HFFc6 (cell line): ENCODE data around the gene PRSS21. TPM values are rescaled to one million over a fixed set of nuclear protein-coding genes. Genes with fewer than 3 reads are reported as not detected.

Experiments
- DNase-seq: peaks from one replicate; pipeline ENCODE4 v3.0.0-alpha.2; 2018
- H3K27ac Mint-ChIP-seq: 2 replicates; pipeline ENCODE4 v1.8.0; 2020; ENCODE audit warnings: mild to moderate bottlenecking, mixed read lengths
- H3K27me3 Mint-ChIP-seq: 2 replicates; pipeline ENCODE4 v1.8.0; 2021; ENCODE audit warnings: mild to moderate bottlenecking, moderate library complexity, mixed read lengths; ENCODE audit not compliant: insufficient read depth
- H3K36me3 Mint-ChIP-seq: 2 replicates; pipeline ENCODE4 v1.8.0; 2021; ENCODE audit warnings: low read depth, mixed read lengths
- H3K4me1 Mint-ChIP-seq: 2 replicates; pipeline ENCODE4 v1.8.0; 2020; ENCODE audit warnings: low read depth, mixed read lengths
- H3K4me3 Mint-ChIP-seq: 2 replicates; pipeline ENCODE4 v1.8.0; 2020; ENCODE audit warnings: mild to moderate bottlenecking, moderate library complexity, mixed read lengths
- H3K9me3 Mint-ChIP-seq: 2 replicates; pipeline ENCODE4 v1.8.0; 2020; ENCODE audit warnings: mild to moderate bottlenecking, mixed read lengths
- total RNA-seq, 6 experiments: library from RNA; stranded (reverse); fragmentation: NEBNext Ultra II Directional; extraction: Animal tissue kit (Norgen Biotek cat#: 25700); gene quantifications; 2 replicates in 1 of 6; 3 replicates in 5 of 6; pipeline ENCODE4 v1.2.3, GENCODE V29; 2021
- TF ChIP-seq, protein P1 (sequence below): fragments of 200-600 bp; sonication (generic); IDR thresholded peaks from 2 replicates; pipeline ENCODE4 v1.5.0; 2021; ENCODE audit warnings: antibody characterized with exemption, mild to moderate bottlenecking

Gene PRSS21
- total RNA-seq, 6 experiments from 2014 or later, result not detected

DNA sequence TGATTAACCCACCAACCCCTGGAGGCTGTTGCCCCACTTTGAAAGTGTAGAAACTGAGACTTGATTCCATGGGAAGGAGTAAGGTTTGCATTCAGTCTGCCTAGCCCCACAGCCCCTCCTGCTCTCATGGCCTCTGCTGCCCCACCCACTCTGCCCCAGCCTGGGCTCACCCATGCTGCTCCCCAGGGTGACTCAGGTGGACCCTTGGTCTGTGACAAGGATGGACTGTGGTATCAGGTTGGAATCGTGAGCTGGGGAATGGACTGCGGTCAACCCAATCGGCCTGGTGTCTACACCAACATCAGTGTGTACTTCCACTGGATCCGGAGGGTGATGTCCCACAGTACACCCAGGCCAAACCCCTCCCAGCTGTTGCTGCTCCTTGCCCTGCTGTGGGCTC, 12.3 kb upstream of the PRSS21 start:
- Mint-ChIP-seq H3K36me3 (peaks cover 5% of the 10 kb centered on the region; the same call in 1 of the 2 replicates), H3K27ac (no peak overlapping the region), H3K4me3 (no peak overlapping the region), H3K27me3 (peaks cover 32% of the 10 kb centered on the region), H3K9me3 (peaks cover 33% of the 10 kb centered on the region), H3K4me1 (no peaks in the 10 kb centered on the region)
- TF ChIP-seq, protein P1, sequence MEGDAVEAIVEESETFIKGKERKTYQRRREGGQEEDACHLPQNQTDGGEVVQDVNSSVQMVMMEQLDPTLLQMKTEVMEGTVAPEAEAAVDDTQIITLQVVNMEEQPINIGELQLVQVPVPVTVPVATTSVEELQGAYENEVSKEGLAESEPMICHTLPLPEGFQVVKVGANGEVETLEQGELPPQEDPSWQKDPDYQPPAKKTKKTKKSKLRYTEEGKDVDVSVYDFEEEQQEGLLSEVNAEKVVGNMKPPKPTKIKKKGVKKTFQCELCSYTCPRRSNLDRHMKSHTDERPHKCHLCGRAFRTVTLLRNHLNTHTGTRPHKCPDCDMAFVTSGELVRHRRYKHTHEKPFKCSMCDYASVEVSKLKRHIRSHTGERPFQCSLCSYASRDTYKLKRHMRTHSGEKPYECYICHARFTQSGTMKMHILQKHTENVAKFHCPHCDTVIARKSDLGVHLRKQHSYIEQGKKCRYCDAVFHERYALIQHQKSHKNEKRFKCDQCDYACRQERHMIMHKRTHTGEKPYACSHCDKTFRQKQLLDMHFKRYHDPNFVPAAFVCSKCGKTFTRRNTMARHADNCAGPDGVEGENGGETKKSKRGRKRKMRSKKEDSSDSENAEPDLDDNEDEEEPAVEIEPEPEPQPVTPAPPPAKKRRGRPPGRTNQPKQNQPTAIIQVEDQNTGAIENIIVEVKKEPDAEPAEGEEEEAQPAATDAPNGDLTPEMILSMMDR, result no peak
- no peak for DNase-seq

DNA sequence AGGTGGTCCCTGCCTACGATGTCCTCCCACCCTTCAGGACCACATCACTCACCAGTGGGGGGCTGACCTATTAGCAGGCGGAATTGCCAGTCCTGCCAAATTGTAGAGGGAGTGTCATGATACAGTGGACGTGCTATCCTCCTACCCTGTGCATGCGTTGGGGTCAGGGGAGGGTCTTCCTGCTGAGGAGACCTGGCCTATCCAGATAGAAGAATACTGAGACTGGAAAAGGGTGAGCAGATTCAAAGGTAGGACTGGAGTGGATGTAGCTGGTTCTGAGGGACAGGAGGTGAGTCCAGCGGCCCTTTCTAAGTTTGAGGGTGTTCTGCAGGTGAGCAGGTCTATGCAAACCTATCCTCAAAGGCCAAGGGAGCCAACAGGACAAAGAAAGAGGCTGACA, 10.8 kb upstream of the PRSS21 start:
- H3K27ac Mint-ChIP-seq, result no peak overlapping the region
- H3K36me3 Mint-ChIP-seq, result peaks cover 5% of the 10 kb centered on the region; the same call in 1 of the 2 replicates
- H3K9me3 Mint-ChIP-seq, result peaks cover 33% of the 10 kb centered on the region
- H3K4me1 Mint-ChIP-seq, result no peaks in the 10 kb centered on the region
- no peak for DNase-seq
- TF ChIP-seq, protein P1, result no peak
- no peak overlapping the region for H3K4me3 Mint-ChIP-seq
- H3K27me3 Mint-ChIP-seq, result peaks cover 41% of the 10 kb centered on the region

DNA sequence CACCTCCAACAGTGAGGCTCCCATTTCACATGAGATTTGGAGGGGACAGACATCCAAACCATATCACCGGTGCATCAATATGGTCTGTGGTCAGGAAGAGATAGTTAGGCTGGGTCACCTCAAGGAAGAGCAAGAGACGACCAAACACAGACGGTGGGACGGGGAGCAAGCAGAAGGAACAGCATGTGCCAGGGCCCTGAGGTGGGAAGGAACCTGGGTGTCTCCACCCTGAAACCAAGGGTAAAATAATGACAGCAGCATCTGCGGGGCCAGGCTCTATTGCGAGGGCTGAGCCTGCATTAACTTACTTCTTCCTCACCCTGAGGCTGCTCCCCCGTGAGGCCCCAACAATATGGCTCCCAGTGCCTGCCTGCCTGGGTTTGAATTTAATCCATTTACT, 8.9 kb upstream of the PRSS21 start:
- peaks cover 53% of the 10 kb centered on the region for H3K27me3 Mint-ChIP-seq
- H3K9me3 Mint-ChIP-seq, result peaks cover 28% of the 10 kb centered on the region

DNA sequence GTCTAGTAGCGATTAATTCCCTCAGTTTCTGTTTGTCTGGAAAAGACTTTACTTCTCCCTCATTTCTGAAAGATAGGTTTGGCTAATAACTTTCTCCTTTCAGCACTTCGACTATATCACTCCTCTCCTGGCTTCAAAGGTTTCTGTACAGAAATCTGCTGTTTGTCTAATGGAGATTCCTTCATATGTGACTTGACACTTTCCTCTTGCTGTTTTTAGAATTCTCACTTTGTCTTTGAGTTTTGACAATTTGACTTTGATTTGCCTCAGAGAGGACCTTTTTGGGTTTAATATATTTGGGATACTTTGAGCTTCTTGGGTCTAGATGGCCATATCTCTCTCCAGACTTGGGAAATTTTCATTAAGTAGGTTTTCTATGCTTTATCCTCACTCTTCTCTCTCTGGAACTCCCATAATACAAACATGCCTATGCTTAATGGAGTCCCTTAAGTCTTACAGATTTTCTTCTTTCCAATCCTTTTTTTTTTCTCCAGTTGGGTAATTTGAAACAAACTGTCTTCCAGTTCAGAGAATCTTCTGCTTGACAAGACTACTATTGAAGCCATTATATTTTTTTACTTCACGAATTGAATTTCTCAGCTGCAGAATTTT, 7.8 kb upstream of the PRSS21 start:
- Mint-ChIP-seq H3K27me3 (peaks cover 53% of the 10 kb centered on the region), H3K36me3 (no peaks in the 10 kb centered on the region; the same call in 1 of the 2 replicates), H3K27ac (no peak overlapping the region), H3K4me3 (no peak overlapping the region), H3K4me1 (no peaks in the 10 kb centered on the region), H3K9me3 (peaks cover 18% of the 10 kb centered on the region)
- DNase-seq, result no peak
- TF ChIP-seq, protein P1, result no peak

More for the DNA sequence above, 8.9 kb upstream of the PRSS21 start:
- TF ChIP-seq, protein P1, result no peak
- Mint-ChIP-seq H3K4me3 (no peak overlapping the region), H3K27ac (no peak overlapping the region), H3K36me3 (peaks cover 5% of the 10 kb centered on the region; the same call in 1 of the 2 replicates), H3K4me1 (no peaks in the 10 kb centered on the region)
- no peak for DNase-seq

DNA sequence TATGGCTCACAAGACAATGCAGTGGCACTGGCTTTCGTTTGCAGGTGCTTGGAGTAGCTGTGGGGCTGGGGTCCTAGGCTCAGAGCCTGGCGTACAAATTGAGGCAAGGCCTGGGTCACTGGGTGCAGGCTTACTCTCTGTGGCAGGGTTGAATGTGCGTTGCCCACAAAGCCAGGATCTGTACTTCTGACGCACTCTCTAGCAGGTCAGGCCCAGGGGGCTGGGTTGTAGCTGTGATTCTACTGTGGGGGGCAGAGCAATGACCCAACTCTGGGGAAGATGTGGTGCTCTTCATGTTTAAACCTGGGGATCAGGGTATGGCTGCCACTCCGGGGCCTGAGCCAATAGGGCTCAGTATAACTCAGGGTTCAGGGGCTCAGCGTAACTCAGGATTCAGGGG, 6.4 kb upstream of the PRSS21 start:
- Mint-ChIP-seq H3K9me3 (peaks cover 9% of the 10 kb centered on the region; the same call in 1 of the 2 replicates), H3K27me3 (peaks cover 55% of the 10 kb centered on the region), H3K4me3 (no peak overlapping the region), H3K4me1 (no peaks in the 10 kb centered on the region), H3K36me3 (no peaks in the 10 kb centered on the region), H3K27ac (no peak overlapping the region)
- TF ChIP-seq, protein P1, result no peak
- no peak for DNase-seq
